Gastrocnemius medialis (tissue), 4 donors: ENCODE measurements around the gene TMED8. TPM values are rescaled to one million over a fixed set of nuclear protein-coding genes. Genes with fewer than 3 reads are reported as not detected.
A peak's percentile ranks its signal among the peaks of the same experiment; 100 is the strongest.

ENCODE experiments used
- ATAC-seq, 2 donors: fragments of 150-250 bp; one replicate each; pipeline ENCODE4 v1.9.1; 2016
- DNase-seq, 2 donors: peaks; one replicate each; pipeline ENCODE4 v3.0.0-alpha.2; 2019
- H3K27ac ChIP-seq, 4 donors: fragments of 200-600 bp; sonication (generic); 1 replicate in 1 of 4; 2 replicates in 3 of 4; pipeline ENCODE4 v1.5.1; 2016 to 2018; ENCODE audit warnings: mild to moderate bottlenecking in 2 of 4, moderate library complexity in 1 of 4
- H3K27me3 ChIP-seq, 3 donors: fragments of 200-600 bp; sonication (generic) in 2 of 3; 1 replicate in 1 of 3; 2 replicates in 2 of 3; pipeline versions ENCODE4 v1.5.1 to v1.6.0; 2016 to 2019; ENCODE audit warnings: mild to moderate bottlenecking in 1 of 3, moderate library complexity in 1 of 3
- H3K36me3 ChIP-seq, 2 donors: fragments of 200-600 bp; sonication (generic) in 1 of 2; one replicate each; pipeline ENCODE4 v1.5.1; 2017 to 2018
- H3K4me1 ChIP-seq, 2 donors: fragments of 200-600 bp; sonication (generic) in 1 of 2; one replicate each; pipeline ENCODE4 v1.5.1; 2016 to 2017; ENCODE audit warnings: mild to moderate bottlenecking in 2 of 2
- H3K4me3 ChIP-seq, 4 donors: fragments of 200-600 bp; sonication (generic) in 3 of 4; 1 replicate in 1 of 4; 2 replicates in 3 of 4; pipeline ENCODE4 v1.5.1; 2016 to 2019; ENCODE audit warnings: mild to moderate bottlenecking in 2 of 4
- H3K9me3 ChIP-seq, 3 donors: fragments of 200-600 bp; sonication (generic) in 2 of 3; 1 replicate in 1 of 3; 2 replicates in 2 of 3; pipeline ENCODE4 v1.5.1; 2016 to 2019
- POLR2A ChIP-seq, 2 donors: fragments of 450-650 bp; IDR thresholded peaks; one replicate each; pipeline ENCODE4 v1.6.1; 2017; ENCODE audit warnings: antibody characterized with exemption in 2 of 2, mild to moderate bottlenecking in 2 of 2, moderate library complexity in 2 of 2
- in situ Hi-C, 4 donors: fragments of 200-750 bp; cut with MboI; loops; one replicate each; pipeline versions ENCODE4 v1.15.0 to v1.8.0; 2017; ENCODE audit warnings: low sequenced_read_pairs in 4 of 4
- intact Hi-C: fragments of 100-400 bp; cut with DNase I; formaldehyde crosslinking; loops from one replicate; pipeline ENCODE4 v1.15.1; 2023; ENCODE audit warnings: low total_unique reads
- total RNA-seq, 4 donors: library from RNA; depleted of rRNA; stranded (reverse); fragments of >200 nt; gene quantifications; one replicate each; pipeline versions ENCODE4 v1.1.0 to v1.2.3, GENCODE V29; 2016
- TF ChIP-seq, protein P1 (sequence below), 5 experiments: fragments of 450-650 bp in 3 of 5; fragments of 200-600 bp in 2 of 5; sonication (generic) in 2 of 5; IDR thresholded peaks in 4 of 5; conservative IDR thresholded peaks in 1 of 5; 1 replicate in 4 of 5; 2 replicates in 1 of 5; pipeline ENCODE4 v1.5.1; 2016 to 2019; ENCODE audit warnings: antibody characterized with exemption in 5 of 5, mild to moderate bottlenecking in 3 of 5, moderate library complexity in 3 of 5

Gene TMED8
- total RNA-seq, 4 donors from 2014 or later = 3.0 to 5.2 (median 4.3) TPM

DNA sequence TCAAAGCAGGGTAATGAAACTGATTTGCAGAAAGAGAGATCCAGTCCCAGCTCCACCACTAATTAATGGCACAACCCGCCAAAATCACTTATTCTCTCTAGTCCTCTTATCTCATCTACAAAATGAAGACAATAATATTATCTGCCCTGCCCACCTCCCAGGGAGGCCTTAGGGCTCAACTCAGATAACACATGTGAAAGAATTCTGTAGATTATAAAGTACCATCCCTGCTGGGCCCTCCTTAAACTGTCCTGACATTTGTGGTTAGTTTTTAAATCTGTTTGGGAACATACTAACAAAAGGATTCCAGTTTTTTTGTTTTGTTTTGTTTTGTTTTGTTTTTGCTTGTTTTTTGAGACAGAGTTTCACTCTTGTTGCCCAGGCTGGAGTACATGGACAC is 63.5 kb downstream of the TMED8 start:
- H3K27me3 ChIP-seq = no peaks in the 10 kb centered on the region
- no peak overlapping the region for H3K4me3 ChIP-seq
- intact Hi-C loops (loop anchor here (10.0 kb wide), 2 partner anchors 391 to 1159 kb away; partner anchors contain the start of genes ALKBH1, GPATCH2L and SLIRP), in situ Hi-C loops (loop anchor here in 3 of 4 donors (10.0 kb wide), 2 partner anchors 209 to 439 kb away; no protein-coding TSS in a partner anchor)
- DNase-seq = no peak
- no peaks in the 10 kb centered on the region for H3K36me3 ChIP-seq
- H3K9me3 ChIP-seq = no peaks in the 10 kb centered on the region
- no peak for TF ChIP-seq POLR2A (IDR thresholded peaks at IDR 0.05)
- TF ChIP-seq, protein P1, sequence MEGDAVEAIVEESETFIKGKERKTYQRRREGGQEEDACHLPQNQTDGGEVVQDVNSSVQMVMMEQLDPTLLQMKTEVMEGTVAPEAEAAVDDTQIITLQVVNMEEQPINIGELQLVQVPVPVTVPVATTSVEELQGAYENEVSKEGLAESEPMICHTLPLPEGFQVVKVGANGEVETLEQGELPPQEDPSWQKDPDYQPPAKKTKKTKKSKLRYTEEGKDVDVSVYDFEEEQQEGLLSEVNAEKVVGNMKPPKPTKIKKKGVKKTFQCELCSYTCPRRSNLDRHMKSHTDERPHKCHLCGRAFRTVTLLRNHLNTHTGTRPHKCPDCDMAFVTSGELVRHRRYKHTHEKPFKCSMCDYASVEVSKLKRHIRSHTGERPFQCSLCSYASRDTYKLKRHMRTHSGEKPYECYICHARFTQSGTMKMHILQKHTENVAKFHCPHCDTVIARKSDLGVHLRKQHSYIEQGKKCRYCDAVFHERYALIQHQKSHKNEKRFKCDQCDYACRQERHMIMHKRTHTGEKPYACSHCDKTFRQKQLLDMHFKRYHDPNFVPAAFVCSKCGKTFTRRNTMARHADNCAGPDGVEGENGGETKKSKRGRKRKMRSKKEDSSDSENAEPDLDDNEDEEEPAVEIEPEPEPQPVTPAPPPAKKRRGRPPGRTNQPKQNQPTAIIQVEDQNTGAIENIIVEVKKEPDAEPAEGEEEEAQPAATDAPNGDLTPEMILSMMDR (IDR thresholded peaks at IDR 0.05 in 4 of 5, conservative IDR thresholded peaks at IDR 0.05 in 1 of 5) = no peak
- no peak for ATAC-seq
- peak overlapping the region; percentile 84 to 96 (median 89) for H3K27ac ChIP-seq
- H3K4me1 ChIP-seq = peaks cover 71 to 88% of the 10 kb centered on the region in 2 donors

DNA sequence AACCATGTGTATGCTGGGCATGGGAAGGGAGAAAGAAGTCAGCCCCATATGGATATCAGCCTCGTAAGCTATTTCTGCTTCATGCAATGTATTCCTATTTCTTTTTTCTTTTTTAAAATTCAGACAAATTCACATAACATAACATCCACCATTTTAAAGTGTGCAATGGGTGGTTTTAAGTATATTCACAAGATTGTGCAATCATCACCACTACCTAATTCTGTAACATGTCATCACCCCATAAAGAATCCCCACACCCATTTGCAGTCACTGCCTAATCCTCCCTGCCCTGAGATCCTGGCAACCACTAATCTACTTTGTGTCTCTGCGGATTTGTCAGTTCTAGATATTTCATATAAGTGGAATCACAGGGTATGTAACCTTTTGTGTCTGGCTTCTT is 65.7 kb downstream of the TMED8 start:
- intact Hi-C loops = loop anchor here (10.0 kb wide), 2 partner anchors 394 to 1156 kb away; partner anchors contain the start of genes ALKBH1, GPATCH2L and SLIRP
- in situ Hi-C loops = loop anchor here in 3 of 4 donors (10.0 kb wide), 2 partner anchors 206 to 436 kb away; no protein-coding TSS in a partner anchor
- no peak for ATAC-seq

DNA sequence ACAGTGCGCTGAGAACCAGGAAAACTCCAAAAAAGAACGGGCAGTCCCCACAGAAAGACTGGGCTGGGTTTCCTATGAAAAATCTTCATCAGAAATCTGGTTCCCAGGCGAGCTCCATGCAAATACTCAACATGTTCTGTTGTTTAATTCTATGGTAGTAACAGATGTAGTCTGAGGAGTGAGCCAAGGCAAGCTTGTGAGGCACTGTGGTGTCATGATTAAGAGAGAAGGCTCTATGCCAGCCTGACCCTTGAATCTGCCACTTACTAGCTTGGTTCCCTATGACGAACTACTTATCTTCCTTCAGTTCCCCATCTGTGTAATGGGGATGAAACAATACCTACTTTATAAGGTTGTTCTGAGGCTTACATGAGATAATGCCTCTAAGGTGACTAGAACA is 66.9 kb downstream of the TMED8 start:
- TF ChIP-seq POLR2A (IDR thresholded peaks at IDR 0.05) = no peak
- TF ChIP-seq, protein P1 (IDR thresholded peaks at IDR 0.05 in 4 of 5, conservative IDR thresholded peaks at IDR 0.05 in 1 of 5) = no peak
- Histone ChIP-seq H3K9me3 (no peaks in the 10 kb centered on the region), H3K27ac (peak overlapping the region in 2 of 4 donors; percentile 31 to 33), H3K4me3 (no peak overlapping the region), H3K4me1 (peaks cover 68 to 88% of the 10 kb centered on the region in 2 donors), H3K36me3 (no peaks in the 10 kb centered on the region), H3K27me3 (no peaks in the 10 kb centered on the region)
- intact Hi-C loops = loop anchor here (10.0 kb wide), 2 partner anchors 395 to 1155 kb away; partner anchors contain the start of genes ALKBH1, GPATCH2L and SLIRP
- DNase-seq (no peak), ATAC-seq (no peak)
- in situ Hi-C loops = loop anchor here in 3 of 4 donors (10.0 kb wide), 2 partner anchors 205 to 435 kb away; no protein-coding TSS in a partner anchor

More for the DNA sequence above, 65.7 kb downstream of the TMED8 start:
- no peaks in the 10 kb centered on the region for H3K27me3 ChIP-seq
- TF ChIP-seq, protein P1 (IDR thresholded peaks at IDR 0.05 in 4 of 5, conservative IDR thresholded peaks at IDR 0.05 in 1 of 5) = no peak
- TF ChIP-seq POLR2A (IDR thresholded peaks at IDR 0.05) = no peak
- no peak overlapping the region for H3K4me3 ChIP-seq
- H3K36me3 ChIP-seq = no peaks in the 10 kb centered on the region
- peak overlapping the region in 1 of 4 donors; percentile 96 for H3K27ac ChIP-seq
- DNase-seq = no peak
- H3K9me3 ChIP-seq = no peaks in the 10 kb centered on the region
- peaks cover 69 to 87% of the 10 kb centered on the region in 2 donors for H3K4me1 ChIP-seq

DNA sequence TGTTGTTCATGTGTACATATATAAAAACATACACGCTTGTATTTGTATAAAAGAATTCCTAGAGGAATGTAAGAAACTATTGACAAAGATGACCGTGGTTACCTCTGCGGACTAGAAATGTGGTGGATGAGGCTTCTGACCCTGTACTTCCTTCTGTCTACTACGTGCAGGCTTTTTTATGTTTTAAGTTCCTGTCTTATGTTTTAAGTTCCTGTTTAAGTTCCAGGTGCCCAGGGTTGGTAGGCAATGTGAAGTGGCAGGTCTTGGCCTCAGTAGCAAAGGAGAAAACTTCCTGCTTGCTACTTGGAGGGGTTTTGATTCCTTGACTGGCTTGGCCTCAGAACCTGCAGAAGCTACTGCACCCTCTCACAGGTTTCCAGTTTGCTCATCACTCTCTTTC is 67.8 kb downstream of the TMED8 start:
- Histone ChIP-seq H3K27ac (no peak overlapping the region), H3K4me1 (peaks cover 68 to 88% of the 10 kb centered on the region in 2 donors), H3K36me3 (no peaks in the 10 kb centered on the region), H3K27me3 (no peaks in the 10 kb centered on the region), H3K9me3 (no peaks in the 10 kb centered on the region), H3K4me3 (no peak overlapping the region)
- DNase-seq (no peak), ATAC-seq (no peak)
- intact Hi-C loops = no loop called here
- in situ Hi-C loops = no loop called here
- no peak for TF ChIP-seq POLR2A (IDR thresholded peaks at IDR 0.05)
- TF ChIP-seq, protein P1 (IDR thresholded peaks at IDR 0.05 in 4 of 5, conservative IDR thresholded peaks at IDR 0.05 in 1 of 5) = no peak
